Measurements from ENCODE around the gene OBSL1.

DNA sequence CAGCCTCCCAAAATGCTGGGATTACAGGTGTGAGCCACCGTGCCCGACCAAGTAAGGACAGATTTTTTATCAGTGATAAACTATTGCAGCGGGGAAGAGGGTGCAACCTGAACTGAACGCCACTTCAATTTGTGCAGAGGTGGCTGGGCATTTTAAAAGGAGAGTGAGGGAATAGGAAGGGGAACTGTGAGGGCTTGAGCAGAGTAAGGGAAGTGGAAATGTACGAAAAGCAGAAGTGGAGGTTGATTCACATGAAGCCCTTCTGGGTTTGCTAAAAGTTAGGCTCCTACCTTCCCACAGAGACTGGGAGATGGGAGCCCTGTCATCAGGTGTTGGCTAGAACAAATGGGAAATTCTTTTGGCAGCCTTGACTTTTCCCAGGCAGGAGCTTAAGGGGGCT lies 32.4 kb upstream of the OBSL1 start:
- TF ChIP-seq, protein P1, sequence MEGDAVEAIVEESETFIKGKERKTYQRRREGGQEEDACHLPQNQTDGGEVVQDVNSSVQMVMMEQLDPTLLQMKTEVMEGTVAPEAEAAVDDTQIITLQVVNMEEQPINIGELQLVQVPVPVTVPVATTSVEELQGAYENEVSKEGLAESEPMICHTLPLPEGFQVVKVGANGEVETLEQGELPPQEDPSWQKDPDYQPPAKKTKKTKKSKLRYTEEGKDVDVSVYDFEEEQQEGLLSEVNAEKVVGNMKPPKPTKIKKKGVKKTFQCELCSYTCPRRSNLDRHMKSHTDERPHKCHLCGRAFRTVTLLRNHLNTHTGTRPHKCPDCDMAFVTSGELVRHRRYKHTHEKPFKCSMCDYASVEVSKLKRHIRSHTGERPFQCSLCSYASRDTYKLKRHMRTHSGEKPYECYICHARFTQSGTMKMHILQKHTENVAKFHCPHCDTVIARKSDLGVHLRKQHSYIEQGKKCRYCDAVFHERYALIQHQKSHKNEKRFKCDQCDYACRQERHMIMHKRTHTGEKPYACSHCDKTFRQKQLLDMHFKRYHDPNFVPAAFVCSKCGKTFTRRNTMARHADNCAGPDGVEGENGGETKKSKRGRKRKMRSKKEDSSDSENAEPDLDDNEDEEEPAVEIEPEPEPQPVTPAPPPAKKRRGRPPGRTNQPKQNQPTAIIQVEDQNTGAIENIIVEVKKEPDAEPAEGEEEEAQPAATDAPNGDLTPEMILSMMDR (IDR thresholded peaks at IDR 0.05), result no peak
- TF ChIP-seq POLR2A (IDR thresholded peaks at IDR 0.05), result no peak

Measured in testis (tissue), 2 donors.